HG03064 (cell line): ENCODE data around the gene SH3RF3.

Experiments
- ATAC-seq: cut with Tn5 transposase; IDR thresholded peaks from one replicate; pipeline ENCODE4 v1.9.1; 2021; ENCODE audit warnings: low read depth; ENCODE audit not compliant: unreplicated experiment

The SH3RF3 gene

GRCh38 chr2:109422071-109422757 is 293.2 kb downstream of the SH3RF3 start:
- ATAC-seq: no peak

- ATAC-seq: no peak
Measured at GRCh38 chr2:109422758-109423500, 293.9 kb downstream of the SH3RF3 start.

GRCh38 chr2:109423556-109424359 is 294.8 kb downstream of the SH3RF3 start:
- no peak for ATAC-seq

GRCh38 chr2:109425411-109425810 is 296.4 kb downstream of the SH3RF3 start:
- no peak for ATAC-seq

- ATAC-seq: no peak
Measured at GRCh38 chr2:109427661-109428091, 298.7 kb downstream of the SH3RF3 start.

GRCh38 chr2:109428281-109428680 is 299.3 kb downstream of the SH3RF3 start:
- no peak for ATAC-seq

- no peak for ATAC-seq
Measured at GRCh38 chr2:109428841-109429566, 300.0 kb downstream of the SH3RF3 start.

- ATAC-seq: no peak
Measured at GRCh38 chr2:109429567-109430328, 300.7 kb downstream of the SH3RF3 start.

GRCh38 chr2:109430329-109430636 is 301.3 kb downstream of the SH3RF3 start:
- ATAC-seq: no peak

- no peak for ATAC-seq
Measured at GRCh38 chr2:109432421-109432820, 303.4 kb downstream of the SH3RF3 start.

GRCh38 chr2:109433486-109433885 is 304.5 kb downstream of the SH3RF3 start:
- ATAC-seq: no peak

GRCh38 chr2:109433926-109434325 is 304.9 kb downstream of the SH3RF3 start:
- ATAC-seq: no peak

- no peak for ATAC-seq
Measured at GRCh38 chr2:109434351-109434750, 305.3 kb downstream of the SH3RF3 start.

- no peak for ATAC-seq
Measured at GRCh38 chr2:109435066-109435690, 306.2 kb downstream of the SH3RF3 start.

GRCh38 chr2:109435901-109436598 is 307.0 kb downstream of the SH3RF3 start:
- no peak for ATAC-seq

GRCh38 chr2:109436610-109437225 is 307.7 kb downstream of the SH3RF3 start:
- ATAC-seq: no peak

GRCh38 chr2:109437325-109438090 is 308.5 kb downstream of the SH3RF3 start:
- no peak for ATAC-seq

GRCh38 chr2:109438146-109438545 is 309.1 kb downstream of the SH3RF3 start:
- ATAC-seq: no peak
